Adrenal gland (tissue), 5 donors: Measurements from ENCODE around the gene FIGNL2.

Experiments used
- POLR2A ChIP-seq, 2 donors: fragments of 450-650 bp; IDR thresholded peaks; one replicate each; pipeline ENCODE4 v1.6.1; 2017; ENCODE audit warnings: antibody characterized with exemption in 2 of 2, mild to moderate bottlenecking in 2 of 2, moderate library complexity in 1 of 2
- TF ChIP-seq, protein P1 (sequence below), 6 experiments: fragments of 450-650 bp in 4 of 6; fragments of 200-600 bp in 2 of 6; sonication (generic) in 1 of 6; IDR thresholded peaks; 1 replicate in 5 of 6; 2 replicates in 1 of 6; pipeline versions ENCODE4 v1.5.1 to v1.8.0; 2016 to 2021; ENCODE audit warnings: antibody characterized with exemption in 6 of 6, mild to moderate bottlenecking in 2 of 6, moderate library complexity in 1 of 6
- donor health status: DM: no; HTN: no; CAD: no.

DNA sequence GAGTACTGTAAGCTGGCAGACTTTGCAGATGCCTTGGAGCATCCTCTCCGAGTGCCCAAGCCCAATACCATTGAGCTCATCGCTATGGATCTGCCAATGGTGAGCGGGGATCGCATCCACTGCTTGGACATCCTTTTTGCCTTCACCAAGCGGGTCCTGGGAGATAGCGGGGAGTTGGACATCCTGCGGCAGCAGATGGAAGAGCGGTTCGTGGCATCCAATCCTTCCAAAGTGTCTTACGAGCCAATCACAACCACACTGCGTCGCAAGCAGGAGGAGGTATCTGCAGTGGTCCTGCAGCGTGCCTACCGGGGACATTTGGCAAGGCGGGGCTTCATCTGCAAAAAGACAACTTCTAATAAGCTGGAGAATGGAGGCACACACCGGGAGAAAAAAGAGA is 41.6 kb downstream of the FIGNL2 start:
- TF ChIP-seq, protein P1, sequence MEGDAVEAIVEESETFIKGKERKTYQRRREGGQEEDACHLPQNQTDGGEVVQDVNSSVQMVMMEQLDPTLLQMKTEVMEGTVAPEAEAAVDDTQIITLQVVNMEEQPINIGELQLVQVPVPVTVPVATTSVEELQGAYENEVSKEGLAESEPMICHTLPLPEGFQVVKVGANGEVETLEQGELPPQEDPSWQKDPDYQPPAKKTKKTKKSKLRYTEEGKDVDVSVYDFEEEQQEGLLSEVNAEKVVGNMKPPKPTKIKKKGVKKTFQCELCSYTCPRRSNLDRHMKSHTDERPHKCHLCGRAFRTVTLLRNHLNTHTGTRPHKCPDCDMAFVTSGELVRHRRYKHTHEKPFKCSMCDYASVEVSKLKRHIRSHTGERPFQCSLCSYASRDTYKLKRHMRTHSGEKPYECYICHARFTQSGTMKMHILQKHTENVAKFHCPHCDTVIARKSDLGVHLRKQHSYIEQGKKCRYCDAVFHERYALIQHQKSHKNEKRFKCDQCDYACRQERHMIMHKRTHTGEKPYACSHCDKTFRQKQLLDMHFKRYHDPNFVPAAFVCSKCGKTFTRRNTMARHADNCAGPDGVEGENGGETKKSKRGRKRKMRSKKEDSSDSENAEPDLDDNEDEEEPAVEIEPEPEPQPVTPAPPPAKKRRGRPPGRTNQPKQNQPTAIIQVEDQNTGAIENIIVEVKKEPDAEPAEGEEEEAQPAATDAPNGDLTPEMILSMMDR (IDR thresholded peaks at IDR 0.05) = no peak
- TF ChIP-seq POLR2A (IDR thresholded peaks at IDR 0.05) = no peak
